ENCODE data around the gene LVRN.

The LVRN gene

GRCh38 chr5:115961381-115962238 is 665 bp upstream of the LVRN start:
- Histone ChIP-seq H3K27me3 (replicated peaks; ENCODE audit: control insufficient read depth, insufficient read depth, low read length) (no peaks in the 10 kb centered on the region), H3K4me3 (ENCODE audit: low read length) (peak overlapping the region; percentile 71), H3K4me1 (ENCODE audit: control insufficient read depth, insufficient read depth, low read length) (peaks cover 38% of the 10 kb centered on the region), H3K9me3 (ENCODE audit: control insufficient read depth, low read length) (no peaks in the 10 kb centered on the region), H3K36me3 (ENCODE audit: control insufficient read depth, insufficient read depth, low read length, severe bottlenecking) (no peaks in the 10 kb centered on the region), H3K9ac (ENCODE audit: low read length) (peak overlapping the region; percentile 82)
- DNase-seq (ENCODE audit: low read depth), result peak; percentile 89

- no peaks in the 10 kb centered on the region for H3K9me3 ChIP-seq (ENCODE audit: control insufficient read depth, low read length)
- H3K9ac ChIP-seq (ENCODE audit: low read length), result peak overlapping the region; percentile 82
- DNase-seq (ENCODE audit: low read depth), result no peak
- peak overlapping the region; percentile 71 for H3K4me3 ChIP-seq (ENCODE audit: low read length)
- peaks cover 35% of the 10 kb centered on the region for H3K4me1 ChIP-seq (ENCODE audit: control insufficient read depth, insufficient read depth, low read length)
- no peaks in the 10 kb centered on the region for H3K36me3 ChIP-seq (ENCODE audit: control insufficient read depth, insufficient read depth, low read length, severe bottlenecking)
- no peaks in the 10 kb centered on the region for H3K27me3 ChIP-seq (replicated peaks; ENCODE audit: control insufficient read depth, insufficient read depth, low read length)
These were observed 509 bp downstream of the LVRN start for GRCh38 chr5:115962565-115963402.

DNA sequence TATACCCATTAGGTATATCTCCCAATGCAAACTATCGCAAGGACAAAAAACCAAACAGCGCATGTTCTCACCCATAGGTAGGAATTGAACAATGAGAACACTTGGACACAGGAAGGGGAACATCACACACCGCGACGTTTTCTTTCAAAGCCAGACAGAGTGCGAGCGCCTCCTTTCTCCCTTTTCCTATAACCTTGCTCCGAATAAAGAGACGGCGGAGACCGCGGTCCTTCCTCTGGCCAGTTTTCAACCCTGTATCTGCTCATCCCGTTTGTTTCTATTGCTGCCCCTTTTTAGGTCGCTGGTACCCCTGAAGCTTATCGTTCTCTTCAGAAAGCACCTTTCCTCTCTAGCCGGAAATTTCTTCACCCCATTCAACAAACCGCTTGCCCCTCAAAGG is 1.3 kb downstream of the LVRN start:
- no peaks in the 10 kb centered on the region for H3K36me3 ChIP-seq (ENCODE audit: control insufficient read depth, insufficient read depth, low read length, severe bottlenecking)
- H3K4me3 ChIP-seq (ENCODE audit: low read length), result peak overlapping the region; percentile 71
- H3K9ac ChIP-seq (ENCODE audit: low read length), result peak overlapping the region; percentile 82
- DNase-seq (ENCODE audit: low read depth), result no peak
- no peaks in the 10 kb centered on the region for H3K27me3 ChIP-seq (replicated peaks; ENCODE audit: control insufficient read depth, insufficient read depth, low read length)
- H3K4me1 ChIP-seq (ENCODE audit: control insufficient read depth, insufficient read depth, low read length), result peaks cover 35% of the 10 kb centered on the region
- H3K9me3 ChIP-seq (ENCODE audit: control insufficient read depth, low read length), result no peaks in the 10 kb centered on the region

- Histone ChIP-seq H3K4me3 (ENCODE audit: low read length) (no peak overlapping the region), H3K27me3 (replicated peaks; ENCODE audit: control insufficient read depth, insufficient read depth, low read length) (no peaks in the 10 kb centered on the region), H3K4me1 (ENCODE audit: control insufficient read depth, insufficient read depth, low read length) (peaks cover 16% of the 10 kb centered on the region), H3K9me3 (ENCODE audit: control insufficient read depth, low read length) (no peaks in the 10 kb centered on the region), H3K9ac (ENCODE audit: low read length) (no peak overlapping the region), H3K36me3 (ENCODE audit: control insufficient read depth, insufficient read depth, low read length, severe bottlenecking) (no peaks in the 10 kb centered on the region)
- no peak for DNase-seq (ENCODE audit: low read depth)
These were observed 6.5 kb downstream of the LVRN start for GRCh38 chr5:115968770-115969169.

GRCh38 chr5:115977096-115977495 is 14.8 kb downstream of the LVRN start:
- Histone ChIP-seq H3K4me1 (ENCODE audit: control insufficient read depth, insufficient read depth, low read length) (peaks cover 49% of the 10 kb centered on the region), H3K27me3 (replicated peaks; ENCODE audit: control insufficient read depth, insufficient read depth, low read length) (no peaks in the 10 kb centered on the region), H3K36me3 (ENCODE audit: control insufficient read depth, insufficient read depth, low read length, severe bottlenecking) (no peaks in the 10 kb centered on the region), H3K4me3 (ENCODE audit: low read length) (peak overlapping the region; percentile 65), H3K9me3 (ENCODE audit: control insufficient read depth, low read length) (no peaks in the 10 kb centered on the region), H3K9ac (ENCODE audit: low read length) (peak overlapping the region; percentile 68)
- DNase-seq (ENCODE audit: low read depth), result peak; percentile 15

DNA sequence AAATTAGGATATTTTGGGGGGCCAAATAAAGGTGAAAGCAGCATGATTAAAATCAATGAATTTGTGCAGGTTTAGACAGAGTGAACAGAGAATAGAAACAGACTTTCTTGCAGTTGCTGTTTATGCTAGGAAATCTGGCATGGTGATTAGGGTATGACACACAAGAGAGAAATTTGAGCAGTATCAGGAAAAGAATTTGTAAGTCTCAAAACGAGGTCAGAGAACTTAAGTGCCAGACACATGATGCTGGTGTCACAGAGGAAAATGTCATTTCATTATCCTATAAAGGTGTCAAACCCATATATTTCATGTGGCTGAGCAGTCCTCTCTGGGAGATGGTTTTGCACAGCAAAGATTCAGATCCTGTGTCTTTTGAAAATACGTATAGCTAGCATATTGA is 15.7 kb downstream of the LVRN start:
- peak; percentile 88 for DNase-seq (ENCODE audit: low read depth)
- no peaks in the 10 kb centered on the region for H3K36me3 ChIP-seq (ENCODE audit: control insufficient read depth, insufficient read depth, low read length, severe bottlenecking)
- no peaks in the 10 kb centered on the region for H3K27me3 ChIP-seq (replicated peaks; ENCODE audit: control insufficient read depth, insufficient read depth, low read length)
- peak overlapping the region; percentile 65 for H3K4me3 ChIP-seq (ENCODE audit: low read length)
- no peaks in the 10 kb centered on the region for H3K9me3 ChIP-seq (ENCODE audit: control insufficient read depth, low read length)
- H3K4me1 ChIP-seq (ENCODE audit: control insufficient read depth, insufficient read depth, low read length), result peaks cover 49% of the 10 kb centered on the region
- H3K9ac ChIP-seq (ENCODE audit: low read length), result peak overlapping the region; percentile 68

DNA sequence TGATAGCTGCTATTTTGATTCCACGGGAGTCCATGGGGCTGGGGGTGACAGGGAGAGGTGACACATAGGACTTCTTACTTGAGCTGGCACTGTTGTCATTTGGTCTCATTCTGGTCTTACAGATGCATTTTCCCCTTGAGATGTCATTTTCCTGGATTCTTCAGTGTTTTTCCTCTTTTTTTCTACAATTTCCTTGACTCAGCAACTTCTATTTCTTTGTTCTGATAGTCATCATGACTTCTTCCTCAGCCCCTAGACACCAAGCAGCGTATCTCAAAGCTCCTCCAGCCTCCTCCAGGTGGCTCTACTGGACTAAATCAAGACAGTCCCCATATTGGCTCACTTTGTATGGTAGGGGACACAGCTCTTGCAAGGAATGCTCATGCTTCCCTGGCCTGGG is 16.5 kb downstream of the LVRN start:
- DNase-seq (ENCODE audit: low read depth), result peak; percentile 4
- Histone ChIP-seq H3K4me1 (ENCODE audit: control insufficient read depth, insufficient read depth, low read length) (peaks cover 49% of the 10 kb centered on the region), H3K9me3 (ENCODE audit: control insufficient read depth, low read length) (no peaks in the 10 kb centered on the region), H3K27me3 (replicated peaks; ENCODE audit: control insufficient read depth, insufficient read depth, low read length) (no peaks in the 10 kb centered on the region), H3K4me3 (ENCODE audit: low read length) (peak overlapping the region; percentile 38), H3K36me3 (ENCODE audit: control insufficient read depth, insufficient read depth, low read length, severe bottlenecking) (no peaks in the 10 kb centered on the region), H3K9ac (ENCODE audit: low read length) (peak overlapping the region; percentile 56)

DNA sequence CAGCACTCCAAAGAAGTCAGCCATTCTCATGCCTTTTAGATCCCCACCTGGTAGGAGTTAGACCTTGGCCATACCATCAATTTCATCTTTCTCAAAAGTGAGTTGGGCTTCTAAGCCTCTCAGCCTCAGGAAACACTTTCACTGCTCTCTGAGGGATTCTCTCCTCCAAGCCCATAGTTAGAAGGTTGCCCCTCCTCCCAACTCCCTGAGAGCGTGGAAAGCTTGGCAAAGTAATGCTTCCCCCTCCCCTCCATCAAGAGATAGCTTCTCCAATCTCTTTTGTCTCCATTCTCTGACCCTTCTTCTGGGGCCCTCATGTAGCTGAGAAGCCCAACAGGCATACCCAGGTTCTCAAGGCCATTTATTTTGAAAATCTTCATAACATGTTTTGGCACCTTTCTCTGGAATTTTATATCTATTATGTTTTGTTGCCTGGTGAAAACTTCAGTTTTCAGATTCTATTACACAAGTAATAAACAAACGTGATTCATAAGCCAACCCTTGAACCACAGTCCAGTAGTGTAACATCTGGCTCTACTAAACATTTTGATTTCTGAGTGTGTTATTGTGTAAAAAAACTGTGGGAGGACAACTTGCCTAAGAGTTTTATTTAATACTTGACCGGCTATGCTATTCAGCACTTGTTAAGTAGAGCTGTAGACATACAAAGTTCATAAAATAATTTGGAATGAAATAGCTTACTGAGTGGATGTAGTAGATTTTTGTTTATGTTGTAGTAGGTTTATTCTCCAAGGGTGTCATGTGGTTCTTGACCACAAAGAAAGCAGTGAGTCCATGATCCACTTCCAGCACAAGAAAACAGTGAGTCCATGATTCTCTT is 17.1 kb downstream of the LVRN start:
- Histone ChIP-seq H3K9ac (ENCODE audit: low read length) (peak overlapping the region; percentile 12), H3K27me3 (replicated peaks; ENCODE audit: control insufficient read depth, insufficient read depth, low read length) (no peaks in the 10 kb centered on the region), H3K4me3 (ENCODE audit: low read length) (peak overlapping the region; percentile 38), H3K4me1 (ENCODE audit: control insufficient read depth, insufficient read depth, low read length) (peaks cover 49% of the 10 kb centered on the region), H3K36me3 (ENCODE audit: control insufficient read depth, insufficient read depth, low read length, severe bottlenecking) (peaks cover 2% of the 10 kb centered on the region), H3K9me3 (ENCODE audit: control insufficient read depth, low read length) (no peaks in the 10 kb centered on the region)
- DNase-seq (ENCODE audit: low read depth), result peak; percentile 67

- no peaks in the 10 kb centered on the region for H3K9me3 ChIP-seq (ENCODE audit: control insufficient read depth, low read length)
- H3K4me3 ChIP-seq (ENCODE audit: low read length), result no peak overlapping the region
- H3K27me3 ChIP-seq (replicated peaks; ENCODE audit: control insufficient read depth, insufficient read depth, low read length), result no peaks in the 10 kb centered on the region
- H3K4me1 ChIP-seq (ENCODE audit: control insufficient read depth, insufficient read depth, low read length), result peaks cover 34% of the 10 kb centered on the region
- no peak for DNase-seq (ENCODE audit: low read depth)
- H3K9ac ChIP-seq (ENCODE audit: low read length), result no peak overlapping the region
- H3K36me3 ChIP-seq (ENCODE audit: control insufficient read depth, insufficient read depth, low read length, severe bottlenecking), result peaks cover 6% of the 10 kb centered on the region
These were observed 21.2 kb downstream of the LVRN start for GRCh38 chr5:115983519-115983918.

DNA sequence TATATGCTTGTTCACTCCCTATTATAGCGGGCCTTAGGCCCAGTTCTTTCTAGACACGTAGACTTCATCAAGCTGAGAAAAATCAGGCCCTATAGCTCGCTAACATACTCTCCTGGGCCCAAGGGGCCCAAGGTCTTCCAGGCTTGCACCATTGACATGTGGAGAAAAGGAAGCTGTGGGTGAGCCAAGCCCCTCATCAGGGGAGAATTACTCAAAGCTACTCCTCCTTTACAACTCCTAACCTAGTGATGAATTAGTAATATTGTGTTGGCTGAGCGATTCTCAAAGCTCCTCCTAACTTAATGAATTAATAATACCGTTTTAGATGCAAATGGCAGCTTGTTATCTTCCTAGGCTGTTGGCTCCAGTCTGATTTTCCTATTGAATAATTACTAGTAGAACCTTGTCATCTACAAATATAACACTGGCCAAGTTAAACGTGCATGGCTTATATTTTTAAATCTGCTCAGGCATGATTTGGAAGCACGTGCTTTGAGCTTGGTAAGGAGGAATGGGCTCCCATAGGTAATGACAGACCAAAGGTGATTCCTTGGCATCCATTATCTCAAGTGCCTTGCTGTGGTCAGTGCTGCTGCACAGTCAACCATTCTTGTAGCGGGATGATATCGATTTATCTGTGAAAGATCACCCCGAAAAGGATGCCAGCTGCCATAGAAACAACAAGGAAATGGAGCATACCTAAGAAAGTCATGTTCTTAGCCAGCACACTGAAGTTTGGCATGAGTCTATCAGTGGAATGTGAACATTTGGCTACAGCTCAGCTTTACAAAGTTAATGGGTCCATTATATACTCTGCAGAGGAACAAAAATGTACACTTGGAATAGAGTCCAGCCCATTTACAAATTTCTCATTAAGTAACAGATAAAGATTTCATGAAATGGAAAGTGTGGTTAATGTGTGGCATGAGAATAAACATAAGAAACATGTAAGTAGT is 23.8 kb downstream of the LVRN start:
- peak; percentile 65 for DNase-seq (ENCODE audit: low read depth)
- Histone ChIP-seq H3K36me3 (ENCODE audit: control insufficient read depth, insufficient read depth, low read length, severe bottlenecking) (peaks cover 13% of the 10 kb centered on the region), H3K27me3 (replicated peaks; ENCODE audit: control insufficient read depth, insufficient read depth, low read length) (no peaks in the 10 kb centered on the region), H3K9me3 (ENCODE audit: control insufficient read depth, low read length) (no peaks in the 10 kb centered on the region), H3K9ac (ENCODE audit: low read length) (no peak overlapping the region), H3K4me3 (ENCODE audit: low read length) (no peak overlapping the region), H3K4me1 (ENCODE audit: control insufficient read depth, insufficient read depth, low read length) (peaks cover 10% of the 10 kb centered on the region)
